Colonic mucosa (tissue), 4 donors: ENCODE data around the gene MAPK1. TPM values are rescaled to one million over a fixed set of nuclear protein-coding genes. Genes with fewer than 3 reads are reported as not detected.
"Not testable (repeated sequence)": the region's sequence is repeated elsewhere in the genome, so short reads cannot be mapped to it uniquely, and the experiment has no call there.

Experiments used
- DNase-seq: peaks from one replicate; pipeline ENCODE4 v3.0.0-alpha.2; 2020
- H3K27ac ChIP-seq: fragments of 200-600 bp; one replicate; pipeline ENCODE4 v1.8.0; 2021
- H3K27me3 ChIP-seq: fragments of 200-600 bp; one replicate; pipeline ENCODE4 v1.8.0; 2021
- H3K36me3 ChIP-seq: fragments of 200-600 bp; one replicate; pipeline ENCODE4 v1.8.0; 2021
- H3K4me1 ChIP-seq: fragments of 200-600 bp; one replicate; pipeline ENCODE4 v1.8.0; 2021; ENCODE audit warnings: mild to moderate bottlenecking
- H3K4me3 ChIP-seq: fragments of 200-600 bp; one replicate; pipeline ENCODE4 v1.8.0; 2021
- H3K9ac ChIP-seq, 2 donors: one replicate each; pipeline ENCODE4 v1.7.0; 2013; ENCODE audit warnings: control low read depth in 2 of 2, low read depth in 2 of 2, low read length in 2 of 2
- H3K9me3 ChIP-seq: fragments of 200-600 bp; one replicate; pipeline ENCODE4 v1.8.0; 2021
- intact Hi-C: fragments of 100-400 bp; cut with DNase I; formaldehyde crosslinking; loops from one replicate; pipeline ENCODE4 v1.14.1; 2022
- total RNA-seq, 2 donors: library from RNA; stranded (reverse); fragmentation: NEBNext Ultra II Directional in 1 of 2; extraction: Animal tissue kit (Norgen Biotek cat#: 25700) in 1 of 2; gene quantifications; one replicate each; pipeline ENCODE4 v1.2.1, GENCODE V29; 2021
- TF ChIP-seq, protein P1 (sequence below): fragments of 200-600 bp; IDR thresholded peaks from one replicate; pipeline ENCODE4 v1.8.0; 2022; ENCODE audit warnings: antibody characterized with exemption, mild to moderate bottlenecking
- donor health status: healthy.
- donor health status: DM: no; HTN: no; CAD: no.
- donor health status: DM: no; HTN: no; CAD: no.

The MAPK1 gene
- total RNA-seq, 2 donors from 2014 or later: 140 to 147 TPM

DNA sequence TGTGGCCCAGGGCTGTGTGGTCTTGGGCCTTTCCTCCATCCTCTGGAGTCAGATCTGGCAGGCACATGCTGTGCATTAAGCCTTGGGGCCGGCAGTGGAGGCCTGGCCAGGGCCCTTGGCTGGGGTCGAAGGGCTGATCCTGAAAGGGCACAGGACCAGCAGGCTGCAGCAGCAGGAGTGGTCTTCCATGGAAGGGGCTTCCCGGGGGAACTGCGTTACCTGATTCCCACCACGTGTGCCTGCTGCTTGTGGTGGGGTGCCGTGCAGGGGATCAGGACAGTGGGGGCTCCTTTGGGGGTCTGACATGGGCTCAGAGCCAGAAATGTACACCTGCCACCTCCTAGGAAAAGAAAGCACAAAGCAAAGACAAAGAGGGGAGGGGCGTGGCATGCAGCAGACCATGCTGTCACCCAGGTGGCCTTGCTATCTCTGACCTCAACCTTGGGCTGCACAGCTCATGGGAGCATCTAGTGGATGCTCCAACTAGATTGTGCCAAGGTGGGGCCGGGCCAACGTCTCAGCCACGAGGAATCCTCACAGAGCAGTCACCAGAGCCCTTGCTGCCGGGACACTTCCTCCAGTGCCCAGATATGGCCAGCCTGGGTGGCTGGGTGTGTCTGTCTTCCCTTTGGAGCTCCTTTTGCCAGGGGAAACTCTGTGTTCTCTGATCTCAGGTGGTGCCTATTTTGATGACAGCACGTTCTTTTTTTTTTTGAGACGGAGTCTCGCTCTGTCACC, 113.9 kb downstream of the MAPK1 start:
- Histone ChIP-seq H3K27ac (no peak overlapping the region), H3K9ac (no peak overlapping the region), H3K27me3 (no peaks in the 10 kb centered on the region), H3K4me3 (no peak overlapping the region), H3K36me3 (no peaks in the 10 kb centered on the region), H3K9me3 (no peaks in the 10 kb centered on the region), H3K4me1 (no peaks in the 10 kb centered on the region)
- TF ChIP-seq, protein P1, sequence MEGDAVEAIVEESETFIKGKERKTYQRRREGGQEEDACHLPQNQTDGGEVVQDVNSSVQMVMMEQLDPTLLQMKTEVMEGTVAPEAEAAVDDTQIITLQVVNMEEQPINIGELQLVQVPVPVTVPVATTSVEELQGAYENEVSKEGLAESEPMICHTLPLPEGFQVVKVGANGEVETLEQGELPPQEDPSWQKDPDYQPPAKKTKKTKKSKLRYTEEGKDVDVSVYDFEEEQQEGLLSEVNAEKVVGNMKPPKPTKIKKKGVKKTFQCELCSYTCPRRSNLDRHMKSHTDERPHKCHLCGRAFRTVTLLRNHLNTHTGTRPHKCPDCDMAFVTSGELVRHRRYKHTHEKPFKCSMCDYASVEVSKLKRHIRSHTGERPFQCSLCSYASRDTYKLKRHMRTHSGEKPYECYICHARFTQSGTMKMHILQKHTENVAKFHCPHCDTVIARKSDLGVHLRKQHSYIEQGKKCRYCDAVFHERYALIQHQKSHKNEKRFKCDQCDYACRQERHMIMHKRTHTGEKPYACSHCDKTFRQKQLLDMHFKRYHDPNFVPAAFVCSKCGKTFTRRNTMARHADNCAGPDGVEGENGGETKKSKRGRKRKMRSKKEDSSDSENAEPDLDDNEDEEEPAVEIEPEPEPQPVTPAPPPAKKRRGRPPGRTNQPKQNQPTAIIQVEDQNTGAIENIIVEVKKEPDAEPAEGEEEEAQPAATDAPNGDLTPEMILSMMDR: no peak
- intact Hi-C loops: no loop called here
- DNase-seq: no peak

DNA sequence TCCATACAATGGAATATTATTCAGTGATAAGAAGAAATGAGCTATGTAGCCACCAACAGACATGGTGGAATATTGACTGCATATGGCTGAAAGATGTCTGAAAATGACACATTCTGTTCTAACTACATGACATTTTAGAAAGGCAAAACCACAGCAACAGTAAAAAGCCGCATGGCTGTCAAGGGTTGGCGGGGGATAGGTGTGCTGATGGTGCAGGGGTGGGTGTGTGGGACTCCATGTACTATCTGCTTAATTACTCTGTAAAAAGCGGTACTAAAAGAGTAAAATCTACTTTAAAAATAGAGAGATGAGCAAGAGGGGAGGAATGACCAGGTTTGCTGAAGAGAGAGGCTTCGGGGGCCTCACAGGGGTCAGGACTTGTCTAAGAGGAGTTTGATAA, 115.2 kb downstream of the MAPK1 start:
- Histone ChIP-seq H3K9me3 (no peaks in the 10 kb centered on the region), H3K9ac (no peak overlapping the region), H3K27ac (no peak overlapping the region), H3K27me3 (no peaks in the 10 kb centered on the region), H3K36me3 (no peaks in the 10 kb centered on the region), H3K4me3 (no peak overlapping the region), H3K4me1 (no peaks in the 10 kb centered on the region)
- TF ChIP-seq, protein P1: no peak
- DNase-seq: no peak
- intact Hi-C loops: no loop called here

DNA sequence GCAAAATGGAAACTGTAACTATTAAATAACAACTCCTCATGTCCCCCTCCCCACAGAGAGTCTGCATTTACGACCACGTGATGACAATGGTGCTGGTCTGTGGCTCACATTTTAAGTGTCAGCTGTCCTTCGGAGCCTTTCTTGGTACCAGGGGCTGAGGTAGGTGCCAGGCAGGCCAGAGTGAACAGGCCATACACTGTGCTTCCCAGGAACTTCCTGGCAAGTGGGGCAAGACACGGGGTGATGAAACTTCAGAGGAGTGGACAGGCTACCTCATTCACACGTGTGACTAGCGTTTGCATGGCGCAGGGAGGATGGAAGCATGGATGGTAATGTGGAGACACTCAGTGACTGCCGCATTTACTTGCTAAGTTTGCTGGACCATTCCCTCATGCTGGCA, 121.5 kb downstream of the MAPK1 start:
- Histone ChIP-seq H3K27ac (no peak overlapping the region), H3K9ac (no peak overlapping the region), H3K36me3 (no peaks in the 10 kb centered on the region), H3K27me3 (no peaks in the 10 kb centered on the region), H3K9me3 (no peaks in the 10 kb centered on the region), H3K4me3 (no peak overlapping the region), H3K4me1 (no peaks in the 10 kb centered on the region)
- TF ChIP-seq, protein P1: no peak
- intact Hi-C loops: no loop called here
- no peak for DNase-seq

DNA sequence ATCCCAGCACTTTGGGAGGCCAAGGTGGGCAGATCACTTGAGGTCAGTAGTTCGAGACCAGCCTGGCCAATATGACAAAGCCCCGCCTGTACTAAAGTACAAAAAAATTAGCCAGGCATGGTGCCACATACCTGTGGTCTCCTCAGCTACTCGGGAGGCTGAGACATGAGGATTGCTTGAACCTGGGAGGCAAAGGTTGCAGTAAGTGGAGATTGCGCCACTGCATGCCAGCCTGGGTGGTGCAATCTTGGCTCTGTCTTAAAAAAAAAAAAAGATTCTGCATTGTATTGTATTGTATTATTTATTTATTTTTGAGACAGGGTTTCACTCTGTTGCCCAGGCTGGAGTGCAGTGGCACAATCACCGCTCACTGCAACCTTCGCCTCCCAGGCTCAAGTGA, 122.5 kb downstream of the MAPK1 start:
- intact Hi-C loops, H3K9me3 ChIP-seq, H3K27ac ChIP-seq, H3K9ac ChIP-seq, DNase-seq, H3K27me3 ChIP-seq, H3K4me3 ChIP-seq, H3K4me1 ChIP-seq, H3K36me3 ChIP-seq: not testable (repeated sequence)

DNA sequence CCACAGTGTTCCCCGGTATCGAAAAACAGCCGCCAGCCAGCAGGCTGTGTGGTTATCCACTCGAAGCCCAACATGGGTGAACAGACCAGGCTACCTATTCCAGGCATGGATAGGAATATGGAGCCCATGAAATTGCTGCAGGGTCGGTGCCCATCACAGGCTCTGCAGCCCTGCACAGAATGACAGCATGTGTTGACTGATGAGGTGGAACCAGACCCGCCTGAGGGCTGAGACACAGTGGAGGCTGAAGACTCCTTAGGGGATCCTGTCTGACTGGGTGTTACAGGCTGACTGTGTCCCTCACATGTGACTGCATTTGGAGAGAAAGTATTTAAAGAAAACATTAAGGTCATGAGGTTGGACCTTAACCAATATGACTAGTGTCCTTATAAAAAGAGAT, 125.7 kb downstream of the MAPK1 start:
- Histone ChIP-seq H3K27me3 (no peaks in the 10 kb centered on the region), H3K36me3 (no peaks in the 10 kb centered on the region), H3K4me1 (no peaks in the 10 kb centered on the region), H3K4me3 (no peak overlapping the region), H3K27ac (no peak overlapping the region), H3K9me3 (no peaks in the 10 kb centered on the region), H3K9ac (no peak overlapping the region)
- TF ChIP-seq, protein P1: no peak
- no peak for DNase-seq
- intact Hi-C loops: no loop called here

DNA sequence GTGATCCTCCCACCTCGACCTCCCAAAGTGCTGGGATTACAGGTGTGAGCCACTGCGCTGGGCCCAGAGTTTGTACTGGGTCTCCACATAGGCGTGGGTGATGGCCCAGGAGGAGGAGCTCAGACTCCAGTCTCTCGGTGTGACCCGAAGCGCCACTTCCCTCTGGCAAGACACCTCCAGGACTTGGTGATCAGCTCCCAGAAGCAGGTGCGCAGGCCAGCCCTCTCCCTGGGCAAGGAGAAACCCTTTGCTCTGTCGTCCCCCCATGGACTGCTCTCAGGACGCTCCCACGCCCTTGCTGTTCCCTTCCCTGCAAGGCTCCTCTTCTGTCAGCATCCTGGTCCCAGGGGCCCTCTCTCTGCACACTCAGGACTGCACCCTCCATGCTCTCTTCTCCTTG, 126.4 kb downstream of the MAPK1 start:
- H3K4me3 ChIP-seq: no peak overlapping the region
- no peaks in the 10 kb centered on the region for H3K27me3 ChIP-seq
- no peaks in the 10 kb centered on the region for H3K4me1 ChIP-seq
- TF ChIP-seq, protein P1: no peak
- no peak for DNase-seq
- intact Hi-C loops: no loop called here
- H3K9ac ChIP-seq: no peak overlapping the region
- H3K27ac ChIP-seq: no peak overlapping the region
- no peaks in the 10 kb centered on the region for H3K9me3 ChIP-seq
- no peaks in the 10 kb centered on the region for H3K36me3 ChIP-seq
